GM21381 (cell line): ENCODE measurements around the gene PSMB11.
"Not testable (repeated sequence)": the region's sequence is repeated elsewhere in the genome, so short reads cannot be mapped to it uniquely, and the experiment has no call there.

Source experiments
- ATAC-seq: cut with Tn5 transposase; IDR thresholded peaks from one replicate; pipeline ENCODE4 v1.9.1; 2021; ENCODE audit warnings: mild to moderate bottlenecking, moderate library complexity; ENCODE audit not compliant: unreplicated experiment

PSMB11 gene

GRCh38 chr14:23042162-23042965 is at the start of gene PSMB11:
Gene PSMB11, plus strand, starts transcription at chr14:23042212. Its CDS starts 14 bp downstream, at chr14:23042226.
- no peak for ATAC-seq

GRCh38 chr14:22993517-22993916 is 48.5 kb upstream of the PSMB11 start:
- no peak for ATAC-seq

GRCh38 chr14:22994762-22995275 is 47.2 kb upstream of the PSMB11 start:
- no peak for ATAC-seq

GRCh38 chr14:22995889-22996625 is 46.0 kb upstream of the PSMB11 start:
- ATAC-seq = no peak

GRCh38 chr14:22996768-22997654 is 45.0 kb upstream of the PSMB11 start:
- no peak for ATAC-seq

- ATAC-seq = no peak
These were observed 44.2 kb upstream of the PSMB11 start for GRCh38 chr14:22997676-22998323.

- no peak for ATAC-seq
These were observed 43.5 kb upstream of the PSMB11 start for GRCh38 chr14:22998329-22999012.

- no peak for ATAC-seq
These were observed 41.2 kb upstream of the PSMB11 start for GRCh38 chr14:23000860-23001259.

GRCh38 chr14:23002592-23002991 is 39.4 kb upstream of the PSMB11 start:
- ATAC-seq = no peak

GRCh38 chr14:23004274-23004673 is 37.7 kb upstream of the PSMB11 start:
- not testable (repeated sequence) for ATAC-seq

- ATAC-seq = no peak
These were observed 36.4 kb upstream of the PSMB11 start for GRCh38 chr14:23005451-23006187.

- no peak for ATAC-seq
These were observed 35.9 kb upstream of the PSMB11 start for GRCh38 chr14:23006188-23006534.

- peak; percentile 93 for ATAC-seq
These were observed 35.2 kb upstream of the PSMB11 start for GRCh38 chr14:23006544-23007419.

GRCh38 chr14:23008831-23009230 is 33.2 kb upstream of the PSMB11 start:
- ATAC-seq = no peak

- ATAC-seq = no peak
These were observed 32.5 kb upstream of the PSMB11 start for GRCh38 chr14:23009483-23009938.

- ATAC-seq = peak; percentile 38
These were observed 31.9 kb upstream of the PSMB11 start, which contains the start of gene C14orf93 for GRCh38 chr14:23009939-23010726. Gene C14orf93, minus strand, starts transcription at chr14:23010143. Its CDS starts 11,120 bp downstream, at chr14:22999023.

- no peak for ATAC-seq
These were observed 28.8 kb upstream of the PSMB11 start for GRCh38 chr14:23013054-23013748.
